GM12878 (cell line): ENCODE results near the gene CREG2. TPM values are rescaled to one million over a fixed set of nuclear protein-coding genes. Genes with fewer than 3 reads are reported as not detected.

ENCODE experiments used
- ATAC-seq: fragments of 200-7000 bp; cut with Tn5 transposase; 3 replicates; pipeline ENCODE4 v1.9.1; 2020; ENCODE audit warnings: mild to moderate bottlenecking, moderate library complexity
- BruUV-seq: library from RNA; stranded (reverse); fragments of 400-500 nt; replicated peaks from 2 replicates; lab custom pipeline; 2021; lab: Mats Ljungman, UMichigan
- CTCF ChIA-PET: fragments of 300-600 bp; sonication (Branson Sonifier 250); formaldehyde crosslinking; extraction: SDS; loops from one replicate; lab custom pipeline; 2021; ENCODE audit warnings: inconsistent platforms; lab: Yijun Ruan, JAX
- POLR2A ChIA-PET: fragments of 350-600 bp; formaldehyde crosslinking; extraction: SDS; loops from one replicate; lab custom pipeline; 2021; ENCODE audit warnings: inconsistent platforms; lab: Charles Lee
- RAD21 ChIA-PET: fragments of 300-600 bp; sonication (Branson Sonifier 250); formaldehyde crosslinking; loops from one replicate; lab custom pipeline; 2023; ENCODE audit warnings: antibody characterized with exemption; ENCODE audit not compliant: unreplicated experiment; lab: Charles Lee
- SMC1A ChIA-PET: fragments of 300-600 bp; sonication (Branson Sonifier 250); formaldehyde crosslinking; loops from one replicate; lab custom pipeline; 2023; ENCODE audit not compliant: unreplicated experiment, uncharacterized antibody; lab: Charles Lee
- DNase-seq: peaks from one replicate; pipeline ENCODE4 v3.0.0-alpha.2; 2011; ENCODE audit warnings: low read depth, low spot score
- FAIRE-seq: peaks from 3 replicates; lab custom pipeline; 2011; peaks lifted over from hg19 to GRCh38; lab: Jason Lieb, UNC
- H2AFZ ChIP-seq: 2 replicates; pipeline ENCODE4 v1.6.0; 2011; ENCODE audit warnings: low read depth, low read length, control low read depth; ENCODE audit not compliant: control insufficient read depth
- H3K27ac ChIP-seq: 2 replicates; pipeline ENCODE4 v1.5.1; 2011; ENCODE audit warnings: control low read depth; ENCODE audit not compliant: control insufficient read depth, insufficient read depth
- H3K27me3 ChIP-seq, 2 experiments: replicated peaks in 1 of 2; 2 replicates each; pipeline versions ENCODE4 v1.6.0 to v1.6.1; 2011; ENCODE audit warnings: low read length in 1 of 2; ENCODE audit not compliant: control insufficient read depth in 2 of 2, insufficient read depth in 2 of 2
- H3K36me3 ChIP-seq, 2 experiments: 2 replicates each; pipeline ENCODE4 v1.5.1; 2011; ENCODE audit warnings: low read length in 1 of 2; ENCODE audit not compliant: control insufficient read depth in 2 of 2, insufficient read depth in 2 of 2
- H3K4me1 ChIP-seq: 2 replicates; pipeline ENCODE4 v1.6.1; 2011; ENCODE audit warnings: mild to moderate bottlenecking, low read length, moderate library complexity, mixed read lengths; ENCODE audit not compliant: control insufficient read depth, insufficient read depth
- H3K4me2 ChIP-seq: 2 replicates; pipeline ENCODE4 v1.6.0; 2011; ENCODE audit warnings: control low read depth; ENCODE audit not compliant: control insufficient read depth, insufficient read depth
- H3K4me3 ChIP-seq: fragments of 200-600 bp; sonication (generic); 2 replicates; pipeline ENCODE4 v1.5.1; 2016
- H3K79me2 ChIP-seq: 2 replicates; pipeline ENCODE4 v1.6.0; 2011; ENCODE audit warnings: low read length; ENCODE audit not compliant: control insufficient read depth, insufficient read depth
- H3K9ac ChIP-seq: 2 replicates; pipeline ENCODE4 v1.8.0; 2011; ENCODE audit warnings: low read length, control low read depth, mixed read lengths; ENCODE audit not compliant: control insufficient read depth, insufficient read depth
- H3K9me3 ChIP-seq: replicated peaks from 3 replicates; pipeline ENCODE4 v1.5.1; 2011; ENCODE audit warnings: mild to moderate bottlenecking, low read length; ENCODE audit not compliant: control insufficient read depth, insufficient read depth
- H4K20me1 ChIP-seq: 2 replicates; pipeline ENCODE4 v1.6.0; 2011; ENCODE audit not compliant: control insufficient read depth, insufficient read depth
- MTA2 ChIP-seq: fragments of 450-650 bp; IDR thresholded peaks from 2 replicates; pipeline ENCODE4 v1.6.1; 2016; ENCODE audit warnings: low read depth, mild to moderate bottlenecking, moderate library complexity
- WGBS: methylation state at CpG from one replicate; pipeline ENCODE4 v1.1.6; 2016; ENCODE audit warnings: low lambda C conversion rate; ENCODE audit not compliant: insufficient replicate concordance, insufficient coverage; ENCODE audit errors: missing lambda C conversion rate; 5-methylcytosine and 5-hydroxymethylcytosine counted together
- in situ Hi-C: fragments of 300-500 bp; cut with MboI; formaldehyde crosslinking; loops from 9 replicates; pipeline ENCODE4 v1.14.3; 2018; ENCODE audit warnings: mixed read lengths
- intact Hi-C: fragments of 100-400 bp; cut with micrococcal nuclease; formaldehyde crosslinking; loops from one replicate; pipeline ENCODE4 v1.14.2; 2022; ENCODE audit not compliant: unreplicated experiment
- microRNA-seq: library from miRNA; unstranded; fragments of <30 nt; microRNA quantifications from one replicate; pipeline ENCODE4, GENCODE V29; 2018
- polyA plus RNA-seq, 11 experiments: library from polyadenylated mRNA; depleted of rRNA in 4 of 11; unstranded in 6 of 11; stranded (reverse) in 5 of 11; fragments of >200 nt; fragmentation: Nextera tagmentation in 4 of 11; fragmentation: Illumina TruSeq in 1 of 11; extraction: Ambion mirVana in 4 of 11; extraction: Trizol in 1 of 11; gene quantifications; 1 replicate in 1 of 11; 2 replicates in 10 of 11; pipeline versions ENCODE4 v1.2.1 to v1.2.3, GENCODE V29; 2011 to 2016; ENCODE audit warnings: inconsistent platforms in 2 of 11, missing spikeins in 2 of 11, low read depth in 1 of 11
- small RNA-seq: library from RNA; depleted of rRNA; stranded (forward); fragments of <200 nt; gene quantifications from one replicate; pipeline ENCODE3, GENCODE V24; 2014
- total RNA-seq, 4 experiments: library from RNA; depleted of rRNA in 3 of 4; stranded (reverse); fragments of >200 nt in 3 of 4; fragmentation: Illumina TruSeq in 1 of 4; extraction: Trizol in 1 of 4; gene quantifications; 2 replicates each; pipeline versions ENCODE4 v1.2.1 to v1.2.3, GENCODE V29; 2013 to 2021
- TF ChIP-seq, protein P1 (sequence below): fragments of 450-650 bp; IDR thresholded peaks from 2 replicates; pipeline ENCODE4 v1.6.1; 2017; ENCODE audit warnings: borderline replicate concordance

Gene CREG2
- total and polyA plus RNA-seq, 10 of the 15 experiments (the other 5 are each of a cell fraction or from before 2014, with no cell fraction given) = not detected

DNA sequence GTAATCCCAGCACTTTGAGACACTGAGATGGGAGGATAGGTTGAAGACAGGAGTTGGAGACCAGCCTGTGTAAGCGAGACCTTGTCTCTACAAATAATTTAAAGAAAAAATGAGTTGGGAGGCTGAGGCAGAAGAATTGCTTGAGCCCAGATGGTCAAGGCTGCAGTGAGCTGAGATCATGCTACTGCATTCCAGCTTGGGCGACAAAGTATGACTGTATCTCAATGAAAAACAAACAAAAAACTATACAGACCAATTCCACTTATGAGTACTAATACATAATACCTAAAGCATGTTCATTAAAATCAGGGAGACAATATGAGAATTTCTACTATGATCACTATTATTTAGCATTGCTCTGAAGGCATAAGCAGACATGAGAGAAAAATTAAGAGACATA, 91.4 kb downstream of the CREG2 start:
- ChIA-PET RAD21 (no interaction called here), CTCF (interaction anchor here (1.0 to 1.3 kb wide), 2 partner anchors 15 to 46 kb away, joined by 3 to 4 read pairs; no protein-coding TSS in a partner anchor), SMC1A (no interaction called here), POLR2A (interaction anchor here (1.3 kb wide), 1 partner anchor 13 kb away, joined by 3 read pairs; the partner anchor contains the start of gene RNF149)
- no peak for DNase-seq
- Histone ChIP-seq H3K9me3 (no peaks in the 10 kb centered on the region), H3K4me2 (no peak overlapping the region), H3K27ac (no peak overlapping the region), H4K20me1 (no peaks in the 10 kb centered on the region), H3K4me1 (peaks cover 10% of the 10 kb centered on the region; the same call in 1 of the 2 replicates), H3K27me3 (no peaks in the 10 kb centered on the region), H3K9ac (no peak overlapping the region), H3K79me2 (no peaks in the 10 kb centered on the region; the same call in none of the 2 replicates), H2AFZ (no peak overlapping the region), H3K36me3 (peaks cover 0 to 7% of the 10 kb centered on the region in 2 experiments; a peak in 2 of 4 replicates), H3K4me3 (no peak overlapping the region)
- intact Hi-C loops (no loop called here), in situ Hi-C loops (loop anchor here (5.0 kb wide), 1 partner anchor 34 kb away; no protein-coding TSS in a partner anchor)
- no peak for FAIRE-seq
- ATAC-seq = no peak
- TF ChIP-seq, protein P1, sequence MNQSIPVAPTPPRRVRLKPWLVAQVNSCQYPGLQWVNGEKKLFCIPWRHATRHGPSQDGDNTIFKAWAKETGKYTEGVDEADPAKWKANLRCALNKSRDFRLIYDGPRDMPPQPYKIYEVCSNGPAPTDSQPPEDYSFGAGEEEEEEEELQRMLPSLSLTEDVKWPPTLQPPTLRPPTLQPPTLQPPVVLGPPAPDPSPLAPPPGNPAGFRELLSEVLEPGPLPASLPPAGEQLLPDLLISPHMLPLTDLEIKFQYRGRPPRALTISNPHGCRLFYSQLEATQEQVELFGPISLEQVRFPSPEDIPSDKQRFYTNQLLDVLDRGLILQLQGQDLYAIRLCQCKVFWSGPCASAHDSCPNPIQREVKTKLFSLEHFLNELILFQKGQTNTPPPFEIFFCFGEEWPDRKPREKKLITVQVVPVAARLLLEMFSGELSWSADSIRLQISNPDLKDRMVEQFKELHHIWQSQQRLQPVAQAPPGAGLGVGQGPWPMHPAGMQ = no peak
- no peak for TF ChIP-seq MTA2
- BruUV-seq = no TSS peak
- WGBS = 98% methylated on average over 2 of the region's 2 CpGs

Small RNA genes within 50 kb of the gene (microRNA-seq; reads per million reads assigned to microRNA genes)
- gene MIR5696 = 0.56 reads per million

Small RNA genes within 50 kb of the gene (small RNA-seq; reads per million reads assigned to genes)
- 0.20 reads per million for gene MIR5696

Other genes starting within 250 kb of the CREG2 start
- gene TBC1D8, start 236.1 kb downstream of the CREG2 start, total RNA-seq (2014; rRNA removed) = 4.8 and 5.6 TPM in 2 replicates
- 3.9 and 4.9 TPM in 2 replicates for gene TBC1D8, start 236.1 kb downstream of the CREG2 start, total RNA-seq (2014; rRNA removed; fragmentation: Illumina TruSeq; extraction: Trizol)
- 4.4 and 4.9 TPM in 2 replicates for gene TBC1D8, start 236.1 kb downstream of the CREG2 start, total RNA-seq (2021)
- gene TBC1D8, start 236.1 kb downstream of the CREG2 start, polyA plus RNA-seq (2011; rRNA removed) = 1.2 TPM in 2 replicates
- 4.0 and 4.8 TPM in 2 replicates for gene TBC1D8, start 236.1 kb downstream of the CREG2 start, polyA plus RNA-seq (2014; fragmentation: Illumina TruSeq; extraction: Trizol)
- 1 to 10 TPM in 1 of 2 experiments, under 1 TPM in 1; 0.80 to 1.5 TPM for gene TBC1D8, start 236.1 kb downstream of the CREG2 start, polyA plus RNA-seq (2014; fragmentation: Nextera tagmentation; extraction: Ambion mirVana)
- gene TBC1D8, start 236.1 kb downstream of the CREG2 start, polyA plus RNA-seq (2014; rRNA removed) = 4.8 and 5.5 TPM in 2 replicates
- gene TBC1D8, start 236.1 kb downstream of the CREG2 start, polyA plus RNA-seq (2016; fragmentation: Nextera tagmentation; extraction: Ambion mirVana) = 1 to 10 TPM; 4.0 to 4.7 TPM
- gene CNOT11, start 134.6 kb downstream of the CREG2 start, total RNA-seq (2014; rRNA removed) = 54.2 and 59.0 TPM in 2 replicates
- gene CNOT11, start 134.6 kb downstream of the CREG2 start, total RNA-seq (2014; rRNA removed; fragmentation: Illumina TruSeq; extraction: Trizol) = 52.5 and 57.8 TPM in 2 replicates
- gene CNOT11, start 134.6 kb downstream of the CREG2 start, total RNA-seq (2021) = 44.1 and 45.9 TPM in 2 replicates
- 85.8 and 111 TPM in 2 replicates for gene CNOT11, start 134.6 kb downstream of the CREG2 start, polyA plus RNA-seq (2011; rRNA removed)
- 97.2 and 135 TPM in 2 replicates for gene CNOT11, start 134.6 kb downstream of the CREG2 start, polyA plus RNA-seq (2014; fragmentation: Illumina TruSeq; extraction: Trizol)
- 10 to 100 TPM; 10.8 to 15.7 TPM for gene CNOT11, start 134.6 kb downstream of the CREG2 start, polyA plus RNA-seq (2014; fragmentation: Nextera tagmentation; extraction: Ambion mirVana)
- gene CNOT11, start 134.6 kb downstream of the CREG2 start, polyA plus RNA-seq (2014; rRNA removed) = 39.2 and 44.1 TPM in 2 replicates
- gene CNOT11, start 134.6 kb downstream of the CREG2 start, polyA plus RNA-seq (2016; fragmentation: Nextera tagmentation; extraction: Ambion mirVana) = 10 to 100 TPM; 47.4 to 53.5 TPM
- gene RNF149, start 78.8 kb downstream of the CREG2 start, total RNA-seq (2014; rRNA removed) = 18.0 and 18.2 TPM in 2 replicates
- 16.6 and 18.2 TPM in 2 replicates for gene RNF149, start 78.8 kb downstream of the CREG2 start, total RNA-seq (2014; rRNA removed; fragmentation: Illumina TruSeq; extraction: Trizol)
- 13.9 and 15.6 TPM in 2 replicates for gene RNF149, start 78.8 kb downstream of the CREG2 start, total RNA-seq (2021)
- gene RNF149, start 78.8 kb downstream of the CREG2 start, polyA plus RNA-seq (2011; rRNA removed) = 38.4 and 56.1 TPM in 2 replicates
- gene RNF149, start 78.8 kb downstream of the CREG2 start, polyA plus RNA-seq (2014; fragmentation: Illumina TruSeq; extraction: Trizol) = 12.7 and 18.7 TPM in 2 replicates
- gene RNF149, start 78.8 kb downstream of the CREG2 start, polyA plus RNA-seq (2014; fragmentation: Nextera tagmentation; extraction: Ambion mirVana) = 1 to 10 TPM; 5.2 to 7.7 TPM
- gene RNF149, start 78.8 kb downstream of the CREG2 start, polyA plus RNA-seq (2014; rRNA removed) = 13.9 and 16.0 TPM in 2 replicates
- gene RNF149, start 78.8 kb downstream of the CREG2 start, polyA plus RNA-seq (2016; fragmentation: Nextera tagmentation; extraction: Ambion mirVana) = 10 to 100 TPM; 18.4 to 19.9 TPM
- gene RFX8, start 87.6 kb upstream of the CREG2 start, total RNA-seq (2014; rRNA removed) = not detected in 2 replicates
- not detected in 2 replicates for gene RFX8, start 87.6 kb upstream of the CREG2 start, total RNA-seq (2014; rRNA removed; fragmentation: Illumina TruSeq; extraction: Trizol)
- gene RFX8, start 87.6 kb upstream of the CREG2 start, total RNA-seq (2021) = not detected in 2 replicates
- 0.19 and 0.62 TPM in 2 replicates for gene RFX8, start 87.6 kb upstream of the CREG2 start, polyA plus RNA-seq (2011; rRNA removed)
- not detected in 2 replicates for gene RFX8, start 87.6 kb upstream of the CREG2 start, polyA plus RNA-seq (2014; fragmentation: Illumina TruSeq; extraction: Trizol)
- not detected for gene RFX8, start 87.6 kb upstream of the CREG2 start, polyA plus RNA-seq (2014; fragmentation: Nextera tagmentation; extraction: Ambion mirVana)
- not detected in 2 replicates for gene RFX8, start 87.6 kb upstream of the CREG2 start, polyA plus RNA-seq (2014; rRNA removed)
- not detected for gene RFX8, start 87.6 kb upstream of the CREG2 start, polyA plus RNA-seq (2016; fragmentation: Nextera tagmentation; extraction: Ambion mirVana)